ENCODE data around the gene NPHS1. TPM values are rescaled to one million over a fixed set of nuclear protein-coding genes. Genes with fewer than 3 reads are reported as not detected.
A peak's percentile ranks its signal among the peaks of the same experiment; 100 is the strongest.

NPHS1 gene
- total RNA-seq (not detected in 2 replicates), polyA plus RNA-seq (not detected in 2 replicates), polyA minus RNA-seq (ENCODE audit: low replicate concordance) (not detected in 2 replicates)
- polyA plus RNA-seq (2012) = not detected in 2 replicates

GRCh38 chr19:35852029-35852780 is at the start of gene NPHS1:
NPHS1 (minus strand) TSS chr19:35852504; CDS start chr19:35851837, 667 bp downstream.
- Histone ChIP-seq H3K4me3 (replicated peaks in 1 of 4; ENCODE audit: control extremely low read depth in 1 of 4, insufficient read depth in 1 of 4, low read depth in 3 of 4, low read length in 4 of 4) (no peak within 1 kb of the TSS), H3K9me3 (ENCODE audit: control insufficient read depth, insufficient read depth, low read depth, low read length) (no peaks in the 10 kb centered on the region), H3K4me2 (ENCODE audit: extremely low read depth, insufficient read depth, low read length) (no peak within 1 kb of the TSS), H3K9ac (ENCODE audit: insufficient read depth, low read length) (no peak within 1 kb of the TSS), H3K27me3 (ENCODE audit: control insufficient read depth, insufficient read depth, low read length) (peaks cover 27% of the 10 kb centered on the region), H2AFZ (ENCODE audit: low read length) (no peak within 1 kb of the TSS), H3K27ac (ENCODE audit: insufficient read depth, low read length) (no peak within 1 kb of the TSS), H4K20me1 (ENCODE audit: control insufficient read depth, extremely low read depth, insufficient read depth, low read length) (no peaks in the 10 kb centered on the region), H3K4me1 (ENCODE audit: control insufficient read depth, extremely low read depth, insufficient read depth, low read length) (no peaks in the 10 kb centered on the region), H3K36me3 (ENCODE audit: control insufficient read depth, insufficient read depth, low read length) (no peaks in the 10 kb centered on the region), H3K79me2 (ENCODE audit: control insufficient read depth, insufficient read depth, low read length) (no peaks in the 10 kb centered on the region)
- TF ChIP-seq EZH2 (IDR thresholded peaks at IDR 0.05; ENCODE audit: low read length, missing control alignments) (no peak), CTCF (conservative IDR thresholded peaks at IDR 0.05 in 1 of 2, IDR thresholded peaks at IDR 0.05 in 1 of 2; ENCODE audit: low read depth in 1 of 2, low read length in 2 of 2) (no peak)
- no peak for DNase-seq (ENCODE audit: low read depth in 2 of 2)

GRCh38 chr19:35901055-35901644 is 48.8 kb upstream of the NPHS1 start:
- no peaks in the 10 kb centered on the region for H4K20me1 ChIP-seq (ENCODE audit: control insufficient read depth, extremely low read depth, insufficient read depth, low read length)
- H3K79me2 ChIP-seq (ENCODE audit: control insufficient read depth, insufficient read depth, low read length) = peaks cover 4% of the 10 kb centered on the region
- peak overlapping the region; percentile 45 for H3K4me2 ChIP-seq (ENCODE audit: extremely low read depth, insufficient read depth, low read length)
- no peak for TF ChIP-seq EZH2 (IDR thresholded peaks at IDR 0.05; ENCODE audit: low read length, missing control alignments)
- TF ChIP-seq CTCF (conservative IDR thresholded peaks at IDR 0.05 in 1 of 2, IDR thresholded peaks at IDR 0.05 in 1 of 2; ENCODE audit: low read depth in 1 of 2, low read length in 2 of 2) = no peak
- no peaks in the 10 kb centered on the region for H3K9me3 ChIP-seq (ENCODE audit: control insufficient read depth, insufficient read depth, low read depth, low read length)
- H3K36me3 ChIP-seq (ENCODE audit: control insufficient read depth, insufficient read depth, low read length) = peaks cover 5% of the 10 kb centered on the region
- DNase-seq (ENCODE audit: low read depth in 2 of 2) = peak in 1 of 2 donors; percentile 65
- peaks cover 13% of the 10 kb centered on the region for H3K4me1 ChIP-seq (ENCODE audit: control insufficient read depth, extremely low read depth, insufficient read depth, low read length)
- H3K4me3 ChIP-seq (replicated peaks in 1 of 4; ENCODE audit: control extremely low read depth in 1 of 4, insufficient read depth in 1 of 4, low read depth in 3 of 4, low read length in 4 of 4) = peak overlapping the region in 2 of 4 experiments; percentile 76 to 85
- H3K27me3 ChIP-seq (ENCODE audit: control insufficient read depth, insufficient read depth, low read length) = no peaks in the 10 kb centered on the region
- no peak overlapping the region for H3K27ac ChIP-seq (ENCODE audit: insufficient read depth, low read length)
- no peak overlapping the region for H2AFZ ChIP-seq (ENCODE audit: low read length)
- H3K9ac ChIP-seq (ENCODE audit: insufficient read depth, low read length) = no peak overlapping the region

- peak overlapping the region; percentile 87 for H3K27ac ChIP-seq (ENCODE audit: insufficient read depth, low read length)
- H3K4me3 ChIP-seq (replicated peaks in 1 of 4; ENCODE audit: control extremely low read depth in 1 of 4, insufficient read depth in 1 of 4, low read depth in 3 of 4, low read length in 4 of 4) = peak overlapping the region; percentile 75 to 94 (median 80)
- H3K9me3 ChIP-seq (ENCODE audit: control insufficient read depth, insufficient read depth, low read depth, low read length) = no peaks in the 10 kb centered on the region
- peak; percentile 70 to 82 for DNase-seq (ENCODE audit: low read depth in 2 of 2)
- H4K20me1 ChIP-seq (ENCODE audit: control insufficient read depth, extremely low read depth, insufficient read depth, low read length) = no peaks in the 10 kb centered on the region
- H3K4me2 ChIP-seq (ENCODE audit: extremely low read depth, insufficient read depth, low read length) = peak overlapping the region; percentile 88
- H3K9ac ChIP-seq (ENCODE audit: insufficient read depth, low read length) = peak overlapping the region; percentile 71
- peaks cover 9% of the 10 kb centered on the region for H3K36me3 ChIP-seq (ENCODE audit: control insufficient read depth, insufficient read depth, low read length)
- peaks cover 4% of the 10 kb centered on the region for H3K79me2 ChIP-seq (ENCODE audit: control insufficient read depth, insufficient read depth, low read length)
- H2AFZ ChIP-seq (ENCODE audit: low read length) = peak overlapping the region; percentile 34
- H3K4me1 ChIP-seq (ENCODE audit: control insufficient read depth, extremely low read depth, insufficient read depth, low read length) = peaks cover 13% of the 10 kb centered on the region
- TF ChIP-seq EZH2 (IDR thresholded peaks at IDR 0.05; ENCODE audit: low read length, missing control alignments) (no peak), CTCF (conservative IDR thresholded peaks at IDR 0.05 in 1 of 2, IDR thresholded peaks at IDR 0.05 in 1 of 2; ENCODE audit: low read depth in 1 of 2, low read length in 2 of 2) (no peak)
- no peaks in the 10 kb centered on the region for H3K27me3 ChIP-seq (ENCODE audit: control insufficient read depth, insufficient read depth, low read length)
These were observed 47.4 kb upstream of the NPHS1 start for GRCh38 chr19:35899547-35900214.
